Liver (tissue), 9 donors: Measurements from ENCODE around the gene GHR. TPM values are rescaled to one million over a fixed set of nuclear protein-coding genes. Genes with fewer than 3 reads are reported as not detected.

Experiments
- DNase-seq: peaks from one replicate; pipeline ENCODE4 v3.0.0-alpha.2; 2017; ENCODE audit warnings: low spot score
- H3K27ac ChIP-seq, 2 donors: one replicate each; pipeline ENCODE4 v1.7.0; 2013; ENCODE audit warnings: inconsistent platforms in 2 of 2, low read length in 2 of 2, control low read depth in 1 of 2, low read depth in 1 of 2, mild to moderate bottlenecking in 1 of 2
- H3K27me3 ChIP-seq, 4 donors: one replicate each; pipeline versions ENCODE4 v1.6.1 to v1.7.0; 2013; ENCODE audit warnings: low read length in 3 of 4, inconsistent platforms in 1 of 4, mild to moderate bottlenecking in 1 of 4, moderate library complexity in 1 of 4; ENCODE audit not compliant: control insufficient read depth in 4 of 4, insufficient read depth in 4 of 4
- H3K36me3 ChIP-seq, 4 donors: one replicate each; pipeline versions ENCODE4 v1.6.1 to v1.7.0; 2013; ENCODE audit warnings: low read length in 3 of 4, mild to moderate bottlenecking in 3 of 4, low read depth in 1 of 4, moderate library complexity in 1 of 4; ENCODE audit not compliant: control insufficient read depth in 4 of 4, insufficient read depth in 3 of 4
- H3K4me1 ChIP-seq, 4 donors: one replicate each; pipeline versions ENCODE4 v1.6.1 to v1.7.0; 2013; ENCODE audit warnings: low read length in 3 of 4, mild to moderate bottlenecking in 3 of 4, moderate library complexity in 1 of 4; ENCODE audit not compliant: control insufficient read depth in 4 of 4, insufficient read depth in 4 of 4
- H3K4me3 ChIP-seq, 3 donors: one replicate each; pipeline versions ENCODE4 v1.6.1 to v1.7.0; 2013; ENCODE audit warnings: low read length in 3 of 3, control low read depth in 1 of 3, low read depth in 1 of 3, mild to moderate bottlenecking in 1 of 3
- H3K9ac ChIP-seq, 2 donors: one replicate each; pipeline ENCODE4 v1.7.0; 2013; ENCODE audit warnings: low read length in 2 of 2, mild to moderate bottlenecking in 2 of 2, moderate library complexity in 2 of 2, control low read depth in 1 of 2, low read depth in 1 of 2
- H3K9me3 ChIP-seq, 4 donors: one replicate each; pipeline versions ENCODE4 v1.6.1 to v1.7.0; 2013; ENCODE audit warnings: low read length in 3 of 4; ENCODE audit not compliant: control insufficient read depth in 4 of 4
- ATF3 ChIP-seq: IDR thresholded peaks from 2 replicates; pipeline ENCODE4 v1.6.1; 2016; ENCODE audit warnings: antibody characterized with exemption
- CTCF ChIP-seq: fragments of 150-350 bp; IDR thresholded peaks from 2 replicates; pipeline ENCODE4 v1.5.1; 2017; ENCODE audit warnings: improper control_type of control experiment, low read depth, low read length; ENCODE audit not compliant: missing input control
- EGR1 ChIP-seq, 2 donors: IDR thresholded peaks; 2 replicates each; pipeline ENCODE4 v1.6.1; 2016 to 2018; ENCODE audit warnings: antibody characterized with exemption in 2 of 2, low read depth in 2 of 2
- FOXA1 ChIP-seq: IDR thresholded peaks from 2 replicates; pipeline ENCODE4 v1.6.1; 2016; ENCODE audit warnings: antibody characterized with exemption
- FOXA2 ChIP-seq: IDR thresholded peaks from 2 replicates; pipeline ENCODE4 v1.6.1; 2016; ENCODE audit warnings: antibody characterized with exemption
- GABPA ChIP-seq, 2 donors: IDR thresholded peaks in 1 of 2; conservative IDR thresholded peaks in 1 of 2; 2 replicates each; pipeline ENCODE4 v1.6.1; 2016; ENCODE audit warnings: antibody characterized with exemption in 2 of 2, mild to moderate bottlenecking in 1 of 2, moderate library complexity in 1 of 2
- HNF4G ChIP-seq: IDR thresholded peaks from 2 replicates; pipeline ENCODE4 v1.6.1; 2016; ENCODE audit warnings: antibody characterized with exemption
- JUND ChIP-seq, 2 donors: IDR thresholded peaks; 2 replicates each; pipeline ENCODE4 v1.6.1; 2016; ENCODE audit warnings: antibody characterized with exemption in 2 of 2
- MAX ChIP-seq: IDR thresholded peaks from 2 replicates; pipeline ENCODE4 v1.6.1; 2016; ENCODE audit warnings: antibody characterized with exemption
- NR2F2 ChIP-seq: IDR thresholded peaks from 2 replicates; pipeline ENCODE4 v1.6.1; 2016; ENCODE audit warnings: antibody characterized with exemption
- RXRA ChIP-seq, 2 donors: IDR thresholded peaks; 2 replicates each; pipeline ENCODE4 v1.6.1; 2017 to 2018; ENCODE audit warnings: antibody characterized with exemption in 2 of 2, mild to moderate bottlenecking in 1 of 2
- SP1 ChIP-seq: IDR thresholded peaks from 2 replicates; pipeline ENCODE4 v1.6.1; 2018; ENCODE audit warnings: antibody characterized with exemption, mild to moderate bottlenecking
- TAF1 ChIP-seq: conservative IDR thresholded peaks from 2 replicates; pipeline ENCODE4 v1.6.1; 2016; ENCODE audit warnings: antibody characterized with exemption, mild to moderate bottlenecking
- YY1 ChIP-seq: IDR thresholded peaks from 2 replicates; pipeline ENCODE4 v1.6.1; 2016; ENCODE audit warnings: antibody characterized with exemption, mild to moderate bottlenecking
- ZBTB33 ChIP-seq: IDR thresholded peaks from 2 replicates; pipeline ENCODE4 v1.6.1; 2016; ENCODE audit warnings: antibody characterized with exemption
- WGBS: extraction: QIAGEN DNeasy Blood & Tissue Kit; methylation state at CpG from one replicate; pipeline ENCODE4 v1.1.7; 2013; 5-methylcytosine and 5-hydroxymethylcytosine counted together
- polyA plus RNA-seq, 2 donors: library from polyadenylated mRNA; stranded (reverse) in 1 of 2; unstranded in 1 of 2; fragments of 200-250 nt in 1 of 2; fragments of >200 nt in 1 of 2; fragmentation: Nextera tagmentation in 1 of 2; extraction: Ambion mirVana in 1 of 2; gene quantifications; one replicate each; pipeline versions ENCODE4 v1.2.1 to v1.2.3, GENCODE V29; 2013 to 2015
- total RNA-seq, 2 donors: library from RNA; depleted of rRNA; stranded (reverse); fragments of >200 nt; gene quantifications; one replicate each; pipeline ENCODE4 v1.2.3, GENCODE V29; 2014
- TF ChIP-seq, protein P1 (sequence below): IDR thresholded peaks from 2 replicates; pipeline ENCODE4 v1.6.1; 2016; ENCODE audit warnings: antibody characterized with exemption, mild to moderate bottlenecking
- donor health status: healthy.
- donor health status: healthy.
- donor health status: healthy.
- donor health status: healthy.
- donor health status: healthy.

The GHR gene
- total and polyA plus RNA-seq, 4 donors = 6.6 to 104 (median 20.9) TPM

DNA sequence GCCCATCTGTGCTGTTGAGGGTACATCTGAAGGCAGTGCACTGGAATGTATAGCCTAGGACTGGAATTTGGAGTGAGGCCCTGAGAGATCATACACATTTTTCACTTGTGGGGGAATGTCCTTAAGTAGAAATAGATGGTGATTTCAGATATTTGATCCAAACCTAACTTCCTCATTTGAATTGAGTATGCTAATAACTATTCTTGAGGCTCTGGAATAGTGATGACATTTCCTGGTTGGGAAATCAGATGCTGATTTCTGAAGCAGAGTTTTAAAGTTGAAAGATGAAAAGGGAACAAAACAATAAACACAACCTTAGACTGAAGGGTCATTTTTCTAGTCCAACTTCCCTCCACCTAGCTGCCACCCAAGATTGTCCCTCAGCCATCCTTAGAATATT is 170.4 kb downstream of the GHR start:
- Histone ChIP-seq H3K9me3 (no peaks in the 10 kb centered on the region), H3K27ac (peak overlapping the region; percentile 51 to 52), H3K4me1 (peaks cover 7 to 58% (median 39%) of the 10 kb centered on the region in 4 donors), H3K9ac (no peak overlapping the region), H3K4me3 (no peak overlapping the region), H3K27me3 (no peaks in the 10 kb centered on the region), H3K36me3 (peaks cover 0 to 9% (median 0%) of the 10 kb centered on the region in 4 donors)
- no peak for DNase-seq
- TF ChIP-seq EGR1 (IDR thresholded peaks at IDR 0.05; ENCODE audit: low read depth in 2 of 2) (no peak), MAX (no peak), ZBTB33 (no peak), SP1 (no peak), FOXA2 (no peak), CTCF (no peak), ATF3 (no peak), NR2F2 (no peak), RXRA (IDR thresholded peaks at IDR 0.05) (no peak)
- TF ChIP-seq, protein P1, sequence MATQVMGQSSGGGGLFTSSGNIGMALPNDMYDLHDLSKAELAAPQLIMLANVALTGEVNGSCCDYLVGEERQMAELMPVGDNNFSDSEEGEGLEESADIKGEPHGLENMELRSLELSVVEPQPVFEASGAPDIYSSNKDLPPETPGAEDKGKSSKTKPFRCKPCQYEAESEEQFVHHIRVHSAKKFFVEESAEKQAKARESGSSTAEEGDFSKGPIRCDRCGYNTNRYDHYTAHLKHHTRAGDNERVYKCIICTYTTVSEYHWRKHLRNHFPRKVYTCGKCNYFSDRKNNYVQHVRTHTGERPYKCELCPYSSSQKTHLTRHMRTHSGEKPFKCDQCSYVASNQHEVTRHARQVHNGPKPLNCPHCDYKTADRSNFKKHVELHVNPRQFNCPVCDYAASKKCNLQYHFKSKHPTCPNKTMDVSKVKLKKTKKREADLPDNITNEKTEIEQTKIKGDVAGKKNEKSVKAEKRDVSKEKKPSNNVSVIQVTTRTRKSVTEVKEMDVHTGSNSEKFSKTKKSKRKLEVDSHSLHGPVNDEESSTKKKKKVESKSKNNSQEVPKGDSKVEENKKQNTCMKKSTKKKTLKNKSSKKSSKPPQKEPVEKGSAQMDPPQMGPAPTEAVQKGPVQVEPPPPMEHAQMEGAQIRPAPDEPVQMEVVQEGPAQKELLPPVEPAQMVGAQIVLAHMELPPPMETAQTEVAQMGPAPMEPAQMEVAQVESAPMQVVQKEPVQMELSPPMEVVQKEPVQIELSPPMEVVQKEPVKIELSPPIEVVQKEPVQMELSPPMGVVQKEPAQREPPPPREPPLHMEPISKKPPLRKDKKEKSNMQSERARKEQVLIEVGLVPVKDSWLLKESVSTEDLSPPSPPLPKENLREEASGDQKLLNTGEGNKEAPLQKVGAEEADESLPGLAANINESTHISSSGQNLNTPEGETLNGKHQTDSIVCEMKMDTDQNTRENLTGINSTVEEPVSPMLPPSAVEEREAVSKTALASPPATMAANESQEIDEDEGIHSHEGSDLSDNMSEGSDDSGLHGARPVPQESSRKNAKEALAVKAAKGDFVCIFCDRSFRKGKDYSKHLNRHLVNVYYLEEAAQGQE = no peak

- H3K27me3 ChIP-seq = no peaks in the 10 kb centered on the region
- H3K9ac ChIP-seq = no peak overlapping the region
- TF ChIP-seq GABPA (IDR thresholded peaks at IDR 0.05 in 1 of 2, conservative IDR thresholded peaks at IDR 0.05 in 1 of 2) (no peak), ZBTB33 (no peak), CTCF (no peak), FOXA1 (no peak), TAF1 (no peak), HNF4G (no peak), RXRA (IDR thresholded peaks at IDR 0.05) (no peak), NR2F2 (no peak), SP1 (no peak), EGR1 (IDR thresholded peaks at IDR 0.05; ENCODE audit: low read depth in 2 of 2) (no peak), YY1 (no peak), JUND (IDR thresholded peaks at IDR 0.05) (no peak), MAX (no peak), FOXA2 (no peak)
- DNase-seq = no peak
- H3K27ac ChIP-seq = peak overlapping the region; percentile 76 to 77
- no peak overlapping the region for H3K4me3 ChIP-seq
- peaks cover 0 to 9% (median 0%) of the 10 kb centered on the region in 4 donors for H3K36me3 ChIP-seq
- H3K9me3 ChIP-seq = no peaks in the 10 kb centered on the region
- 76% methylated on average over 2 of the region's 2 CpGs for WGBS
- H3K4me1 ChIP-seq = peaks cover 6 to 61% (median 45%) of the 10 kb centered on the region in 4 donors
These were observed 172.4 kb downstream of the GHR start for GRCh38 chr5:42595597-42595996.
